Ovary (tissue), 9 donors: Measurements from ENCODE around the gene PAN3. TPM values are rescaled to one million over a fixed set of nuclear protein-coding genes. Genes with fewer than 3 reads are reported as not detected.

ENCODE experiments used
- DNase-seq, 5 donors: peaks; one replicate each; pipeline ENCODE4 v3.0.0-alpha.2; 2019 to 2020
- H3K27ac ChIP-seq, 2 donors: fragments of 200-600 bp; one replicate each; pipeline versions ENCODE4 v1.5.1 to v1.8.0; 2019 to 2022
- H3K27me3 ChIP-seq: fragments of 200-600 bp; one replicate; pipeline ENCODE4 v1.8.0; 2022
- H3K36me3 ChIP-seq: fragments of 200-600 bp; sonication (generic); one replicate; pipeline ENCODE4 v1.5.1; 2019
- H3K4me1 ChIP-seq: one replicate; pipeline ENCODE4 v1.8.1; 2013; ENCODE audit warnings: mild to moderate bottlenecking, moderate library complexity; ENCODE audit not compliant: insufficient read depth
- H3K4me3 ChIP-seq: fragments of 200-600 bp; sonication (generic); one replicate; pipeline ENCODE4 v1.5.1; 2017
- H3K9me3 ChIP-seq, 2 donors: fragments of 200-600 bp in 1 of 2; sonication (generic) in 1 of 2; one replicate each; pipeline versions ENCODE4 v1.5.1 to v1.8.1; 2013 to 2019; ENCODE audit warnings: mild to moderate bottlenecking in 1 of 2, moderate library complexity in 1 of 2
- CTCF ChIP-seq, 3 donors: fragments of 450-650 bp in 2 of 3; fragments of 200-600 bp in 1 of 3; IDR thresholded peaks; one replicate each; pipeline versions ENCODE4 v1.5.1 to v1.8.0; 2016 to 2022; ENCODE audit warnings: antibody characterized with exemption in 3 of 3, mild to moderate bottlenecking in 1 of 3
- EP300 ChIP-seq: sonication (generic); formaldehyde crosslinking; IDR thresholded peaks from one replicate; pipeline ENCODE4 v1.6.1; 2017; ENCODE audit warnings: antibody characterized with exemption
- POLR2A ChIP-seq: fragments of 450-650 bp; IDR thresholded peaks from one replicate; pipeline ENCODE4 v1.6.1; 2017; ENCODE audit warnings: antibody characterized with exemption, mild to moderate bottlenecking, moderate library complexity
- WGBS, 3 donors: extraction: QIAGEN DNeasy Blood & Tissue Kit in 1 of 3; methylation state at CpG; one replicate each; pipeline versions ENCODE4 v1.1.5 to v1.1.7; 2013 to 2017; 5-methylcytosine and 5-hydroxymethylcytosine counted together
- intact Hi-C, 4 donors: fragments of 100-400 bp; cut with DNase I; formaldehyde crosslinking; loops; one replicate each; pipeline versions ENCODE4 v1.11.0 to v1.15.1; 2022 to 2023
- polyA plus RNA-seq, 2 donors: library from polyadenylated mRNA; stranded (reverse); fragments of 200-250 nt in 1 of 2; fragments of 350-450 nt in 1 of 2; fragmentation: Illumina TruSeq in 1 of 2; extraction: RNeasy Lipid Tissue Mini Kit (QIAGEN cat#74804) in 1 of 2; gene quantifications; one replicate each; pipeline ENCODE4 v1.2.3, GENCODE V29; 2013 to 2014
- total RNA-seq, 7 donors: library from RNA; depleted of rRNA in 2 of 7; stranded (reverse); fragments of >200 nt in 2 of 7; fragmentation: NEBNext Ultra II Directional in 3 of 7; extraction: Animal tissue kit (Norgen Biotek cat#: 25700) in 3 of 7; gene quantifications; one replicate each; pipeline versions ENCODE4 v1.1.0 to v1.2.4, GENCODE V29; 2016 to 2023
- donor health status: DM: no; HTN: no; CAD: no; lungs with moderate emphysema.
- donor health status: DM: no; HTN: no; CAD: no.
- donor health status: Bipolar disorder and iron deficiency.
- donor health status: DM: yes; HTN: yes; CAD: no.
- donor health status: DM: no; HTN: no; CAD: no.
- donor health status: DM: yes; HTN: yes; CAD: no.

Gene PAN3
- total and polyA plus RNA-seq, 9 donors = 13.2 to 40.7 (median 35.7) TPM

GRCh38 chr13:28322256-28322905 is 184.0 kb downstream of the PAN3 start:
- no peak for TF ChIP-seq EP300
- TF ChIP-seq POLR2A = no peak
- TF ChIP-seq CTCF (IDR thresholded peaks at IDR 0.05) = no peak
- DNase-seq = no peak
- 57 to 66% (median 60%) methylated on average over 11 of the region's 11 CpGs for WGBS, 3 donors
- no peaks in the 10 kb centered on the region for H3K36me3 ChIP-seq
- no peaks in the 10 kb centered on the region for H3K4me1 ChIP-seq
- no peaks in the 10 kb centered on the region for H3K9me3 ChIP-seq
- H3K27me3 ChIP-seq = no peaks in the 10 kb centered on the region
- H3K4me3 ChIP-seq = no peak overlapping the region
- no peak overlapping the region for H3K27ac ChIP-seq
- intact Hi-C loops = no loop called here

- Histone ChIP-seq H3K27ac (no peak overlapping the region), H3K27me3 (no peaks in the 10 kb centered on the region), H3K4me1 (no peaks in the 10 kb centered on the region), H3K36me3 (no peaks in the 10 kb centered on the region), H3K9me3 (no peaks in the 10 kb centered on the region), H3K4me3 (no peak overlapping the region)
- WGBS, 3 donors = 42 to 50% (median 47%) methylated on average over 4 of the region's 4 CpGs
- peak in 1 of 5 donors; percentile 33 for DNase-seq
- intact Hi-C loops = no loop called here
- TF ChIP-seq EP300 = no peak
- peak in 2 of 3 donors; percentile 12 to 29 for TF ChIP-seq CTCF (IDR thresholded peaks at IDR 0.05)
These were observed 185.9 kb downstream of the PAN3 start for GRCh38 chr13:28324181-28324789.

GRCh38 chr13:28325022-28325421 is 186.7 kb downstream of the PAN3 start:
- Histone ChIP-seq H3K27me3 (no peaks in the 10 kb centered on the region), H3K27ac (no peak overlapping the region), H3K4me3 (no peak overlapping the region), H3K4me1 (peaks cover 4% of the 10 kb centered on the region), H3K36me3 (no peaks in the 10 kb centered on the region), H3K9me3 (no peaks in the 10 kb centered on the region)
- WGBS, 3 donors = 6 to 14% (median 12%) methylated on average over 2 of the region's 2 CpGs
- DNase-seq = no peak
- no peak for TF ChIP-seq CTCF (IDR thresholded peaks at IDR 0.05)
- TF ChIP-seq POLR2A = no peak
- TF ChIP-seq EP300 = no peak
- intact Hi-C loops = no loop called here

- H3K36me3 ChIP-seq = no peaks in the 10 kb centered on the region
- WGBS, 3 donors = 82 to 88% (median 86%) methylated on average over 2 of the region's 2 CpGs
- TF ChIP-seq POLR2A = no peak
- TF ChIP-seq CTCF (IDR thresholded peaks at IDR 0.05) = no peak
- no peak for TF ChIP-seq EP300
- no peak overlapping the region for H3K27ac ChIP-seq
- no peaks in the 10 kb centered on the region for H3K27me3 ChIP-seq
- intact Hi-C loops = no loop called here
- no peak overlapping the region for H3K4me3 ChIP-seq
- no peak for DNase-seq
- no peaks in the 10 kb centered on the region for H3K9me3 ChIP-seq
- peaks cover 4% of the 10 kb centered on the region for H3K4me1 ChIP-seq
These were observed 187.7 kb downstream of the PAN3 start for GRCh38 chr13:28326056-28326455.
